ENCODE measurements around the gene C18orf54. TPM values are rescaled to one million over a fixed set of nuclear protein-coding genes. Genes with fewer than 3 reads are reported as not detected.
"Not testable (repeated sequence)": the region's sequence is repeated elsewhere in the genome, so short reads cannot be mapped to it uniquely, and the experiment has no call there.

The C18orf54 gene
- total RNA-seq, 1 donor from 2014 or later, result 10.7 TPM

DNA sequence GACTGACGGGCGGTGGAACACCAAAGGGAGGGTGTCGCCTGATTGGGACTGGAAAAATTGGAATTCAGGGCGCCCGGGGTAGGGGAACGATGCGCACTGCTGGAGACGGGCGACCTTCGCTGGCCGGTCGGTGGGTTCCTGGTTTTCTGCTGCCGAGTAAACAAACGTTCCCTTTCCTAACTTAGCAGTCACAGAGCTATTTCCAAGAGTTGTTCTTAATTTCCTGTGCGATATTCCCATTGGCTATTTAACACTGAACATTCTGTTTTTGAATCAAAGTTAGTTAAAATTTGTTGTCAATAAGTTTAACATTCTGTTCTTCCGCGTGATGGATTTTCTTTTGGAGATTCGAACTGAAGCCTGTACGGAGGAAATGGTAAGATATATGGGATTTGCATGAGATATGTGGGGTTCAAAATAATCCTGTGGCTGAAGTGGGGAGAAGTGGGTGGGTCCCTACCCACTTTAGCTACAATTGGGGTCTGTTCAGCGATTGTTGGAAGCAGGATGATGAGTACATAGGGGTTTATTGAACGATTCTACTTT is 862 bp downstream of the C18orf54 start:
- Mint-ChIP-seq H3K4me1 (ENCODE audit: low read depth) (peaks cover 34% of the 10 kb centered on the region), H3K9me3 (no peaks in the 10 kb centered on the region), H3K4me3 (peak overlapping the region; percentile 98), H3K27me3 (ENCODE audit: insufficient read depth) (no peaks in the 10 kb centered on the region), H3K36me3 (ENCODE audit: low read depth) (peaks cover 18% of the 10 kb centered on the region), H3K27ac (peak overlapping the region; percentile 97)
- no peak for DNase-seq (ENCODE audit: low spot score)
- intact Hi-C loops (cut with micrococcal nuclease), result loop anchor here (2.0 to 10.0 kb wide), 2 partner anchors 30 to 424 kb away; no protein-coding TSS in a partner anchor

- Mint-ChIP-seq H3K36me3 (ENCODE audit: low read depth) (peaks cover 18% of the 10 kb centered on the region), H3K27ac (no peak overlapping the region), H3K4me1 (ENCODE audit: low read depth) (peaks cover 34% of the 10 kb centered on the region), H3K4me3 (peak overlapping the region; percentile 98), H3K27me3 (ENCODE audit: insufficient read depth) (no peaks in the 10 kb centered on the region), H3K9me3 (no peaks in the 10 kb centered on the region)
- intact Hi-C loops (cut with micrococcal nuclease), result loop anchor here (2.0 to 10.0 kb wide), 2 partner anchors 30 to 424 kb away; no protein-coding TSS in a partner anchor
- no peak for DNase-seq (ENCODE audit: low spot score)
Observed at GRCh38 chr18:54359233-54359632, 1.5 kb downstream of the C18orf54 start.

GRCh38 chr18:54360406-54360805 is 2.7 kb downstream of the C18orf54 start:
- H3K4me1 Mint-ChIP-seq (ENCODE audit: low read depth), result peaks cover 34% of the 10 kb centered on the region
- H3K27me3 Mint-ChIP-seq (ENCODE audit: insufficient read depth), result no peaks in the 10 kb centered on the region

DNA sequence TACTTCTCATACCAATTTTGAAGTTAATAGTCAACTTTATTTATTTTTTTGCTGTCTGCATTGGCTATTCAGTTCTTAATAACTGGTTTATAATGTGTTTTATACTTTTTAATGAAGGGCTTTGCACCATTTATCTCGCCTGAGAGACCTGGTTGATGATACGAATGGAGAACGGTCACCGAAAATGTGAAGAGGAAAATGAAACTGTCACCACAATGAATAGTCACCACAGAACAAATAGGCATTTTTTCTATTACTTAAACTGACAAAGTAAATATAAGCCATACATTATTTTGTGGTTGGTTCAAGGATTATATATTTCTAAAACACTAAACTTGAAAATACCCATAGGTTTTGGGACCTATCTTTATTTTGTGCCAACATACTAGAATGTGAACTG is 20.4 kb downstream of the C18orf54 start:
- Mint-ChIP-seq H3K27ac (no peak overlapping the region), H3K36me3 (ENCODE audit: low read depth) (peaks cover 20% of the 10 kb centered on the region)

More at GRCh38 chr18:54360406-54360805, 2.7 kb downstream of the C18orf54 start:
- intact Hi-C loops (cut with micrococcal nuclease), result no loop called here
- DNase-seq (ENCODE audit: low spot score), result no peak
- peaks cover 22% of the 10 kb centered on the region for H3K36me3 Mint-ChIP-seq (ENCODE audit: low read depth)
- no peaks in the 10 kb centered on the region for H3K9me3 Mint-ChIP-seq
- no peak overlapping the region for H3K27ac Mint-ChIP-seq
- H3K4me3 Mint-ChIP-seq, result no peak overlapping the region

DNA sequence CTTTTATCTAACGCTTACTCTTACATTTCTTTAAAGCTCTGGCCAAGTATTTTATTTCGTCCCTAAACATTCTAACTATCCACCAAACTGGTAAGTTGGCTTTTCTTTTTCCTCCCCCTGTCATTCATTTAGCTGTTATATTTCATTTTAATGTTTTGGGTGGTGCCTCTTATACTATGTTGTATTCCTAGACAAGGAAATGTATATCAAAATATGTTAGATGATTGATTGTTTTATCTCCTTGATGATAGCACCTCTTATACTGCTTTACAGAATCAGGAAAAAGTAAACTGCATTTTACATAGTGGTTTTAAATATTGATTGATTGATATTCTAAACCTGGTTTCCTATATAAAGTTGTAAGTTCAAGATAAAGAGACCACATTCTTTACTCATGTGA is 23.9 kb downstream of the C18orf54 start:
- intact Hi-C loops (cut with micrococcal nuclease), result no loop called here
- no peaks in the 10 kb centered on the region for H3K27me3 Mint-ChIP-seq (ENCODE audit: insufficient read depth)
- no peak overlapping the region for H3K4me3 Mint-ChIP-seq
- H3K36me3 Mint-ChIP-seq (ENCODE audit: low read depth), result peaks cover 18% of the 10 kb centered on the region
- DNase-seq (ENCODE audit: low spot score), result no peak
- H3K9me3 Mint-ChIP-seq, result no peaks in the 10 kb centered on the region
- no peaks in the 10 kb centered on the region for H3K4me1 Mint-ChIP-seq (ENCODE audit: low read depth)
- H3K27ac Mint-ChIP-seq, result no peak overlapping the region

More for the DNA sequence above, 20.4 kb downstream of the C18orf54 start:
- intact Hi-C loops (cut with micrococcal nuclease), result no loop called here
- Mint-ChIP-seq H3K4me1 (ENCODE audit: low read depth) (peaks cover 5% of the 10 kb centered on the region), H3K9me3 (no peaks in the 10 kb centered on the region), H3K27me3 (ENCODE audit: insufficient read depth) (no peaks in the 10 kb centered on the region), H3K4me3 (no peak overlapping the region)
- DNase-seq (ENCODE audit: low spot score), result no peak

DNA sequence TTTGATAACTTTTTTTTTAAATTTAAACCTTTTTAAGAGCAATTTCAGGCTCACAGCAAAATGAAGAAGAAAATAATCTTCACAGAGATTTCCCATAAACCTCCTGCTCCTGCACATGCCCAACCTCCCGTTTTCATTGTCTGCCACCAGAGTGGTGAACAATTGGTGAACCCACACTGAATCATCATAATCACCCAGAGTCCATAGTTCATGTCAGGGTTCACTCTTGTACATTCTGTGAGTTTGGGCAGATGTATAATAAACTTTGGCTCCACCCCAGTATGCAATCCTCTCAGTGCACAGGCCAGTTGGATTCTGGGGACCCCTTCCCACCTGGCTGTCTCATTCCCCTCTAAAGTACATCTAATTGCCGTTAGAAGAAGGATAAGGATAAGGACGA is 24.4 kb downstream of the C18orf54 start:
- peaks cover 18% of the 10 kb centered on the region for H3K36me3 Mint-ChIP-seq (ENCODE audit: low read depth)
- no peak overlapping the region for H3K4me3 Mint-ChIP-seq
- H3K4me1 Mint-ChIP-seq (ENCODE audit: low read depth), result no peaks in the 10 kb centered on the region
- H3K9me3 Mint-ChIP-seq, result no peaks in the 10 kb centered on the region
- intact Hi-C loops (cut with micrococcal nuclease), result no loop called here
- DNase-seq (ENCODE audit: low spot score), result no peak
- no peak overlapping the region for H3K27ac Mint-ChIP-seq
- H3K27me3 Mint-ChIP-seq (ENCODE audit: insufficient read depth), result no peaks in the 10 kb centered on the region

- Mint-ChIP-seq H3K27me3 (ENCODE audit: insufficient read depth) (no peaks in the 10 kb centered on the region), H3K27ac (no peak overlapping the region), H3K36me3 (ENCODE audit: low read depth) (peaks cover 18% of the 10 kb centered on the region), H3K4me1 (ENCODE audit: low read depth) (no peaks in the 10 kb centered on the region), H3K9me3 (no peaks in the 10 kb centered on the region), H3K4me3 (no peak overlapping the region)
- no peak for DNase-seq (ENCODE audit: low spot score)
- intact Hi-C loops (cut with micrococcal nuclease), result no loop called here
Observed at GRCh38 chr18:54382733-54383252, 25.1 kb downstream of the C18orf54 start.

- H3K4me3 Mint-ChIP-seq, result no peak overlapping the region
Observed at GRCh38 chr18:54386043-54386442, 28.3 kb downstream of the C18orf54 start.

GRCh38 chr18:54386800-54387495 is 29.2 kb downstream of the C18orf54 start:
- intact Hi-C loops (cut with micrococcal nuclease); H3K36me3 Mint-ChIP-seq (ENCODE audit: low read depth); H3K27ac Mint-ChIP-seq: not testable (repeated sequence)

More at GRCh38 chr18:54386043-54386442, 28.3 kb downstream of the C18orf54 start:
- H3K27ac Mint-ChIP-seq, result no peak overlapping the region
- H3K27me3 Mint-ChIP-seq (ENCODE audit: insufficient read depth), result no peaks in the 10 kb centered on the region
- H3K36me3 Mint-ChIP-seq (ENCODE audit: low read depth), result peaks cover 14% of the 10 kb centered on the region
- no peak for DNase-seq (ENCODE audit: low spot score)
- H3K9me3 Mint-ChIP-seq, result peaks cover 4% of the 10 kb centered on the region
- H3K4me1 Mint-ChIP-seq (ENCODE audit: low read depth), result peaks cover 31% of the 10 kb centered on the region
- intact Hi-C loops (cut with micrococcal nuclease), result no loop called here

DNA sequence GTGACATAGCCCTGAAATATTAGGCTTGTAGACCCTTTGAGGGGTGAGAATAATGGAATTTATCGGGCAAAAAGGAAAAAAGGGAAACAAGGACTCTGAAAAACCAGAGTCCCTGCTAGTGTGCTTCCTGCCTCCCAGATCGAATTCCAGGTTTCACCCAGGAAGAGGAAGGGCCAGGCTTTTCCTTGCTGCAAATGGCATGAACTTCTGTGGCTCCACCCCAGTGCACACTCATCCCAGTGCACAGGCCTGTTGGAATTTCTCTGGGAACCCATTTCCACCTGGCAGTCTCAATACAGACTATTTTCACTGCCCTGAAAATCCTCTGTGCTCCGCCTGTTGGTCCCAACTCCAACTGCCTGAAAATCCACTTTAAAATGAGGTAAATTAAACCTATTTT is 29.9 kb downstream of the C18orf54 start:
- no peaks in the 10 kb centered on the region for H3K27me3 Mint-ChIP-seq (ENCODE audit: insufficient read depth)
- H3K4me1 Mint-ChIP-seq (ENCODE audit: low read depth), result peaks cover 40% of the 10 kb centered on the region
- peaks cover 4% of the 10 kb centered on the region for H3K9me3 Mint-ChIP-seq
- intact Hi-C loops (cut with micrococcal nuclease), result loop anchor here (2.0 kb wide), 1 partner anchor 29 kb away; no protein-coding TSS in a partner anchor
- DNase-seq (ENCODE audit: low spot score), result no peak
- H3K36me3 Mint-ChIP-seq (ENCODE audit: low read depth), result peaks cover 7% of the 10 kb centered on the region
- no peak overlapping the region for H3K4me3 Mint-ChIP-seq
- H3K27ac Mint-ChIP-seq, result no peak overlapping the region

More at GRCh38 chr18:54386800-54387495, 29.2 kb downstream of the C18orf54 start:
- H3K9me3 Mint-ChIP-seq; H3K4me3 Mint-ChIP-seq; H3K27me3 Mint-ChIP-seq (ENCODE audit: insufficient read depth); DNase-seq (ENCODE audit: low spot score): not testable (repeated sequence)
- peaks cover 35% of the 10 kb centered on the region for H3K4me1 Mint-ChIP-seq (ENCODE audit: low read depth)

- Mint-ChIP-seq H3K36me3 (ENCODE audit: low read depth) (peaks cover 7% of the 10 kb centered on the region), H3K4me3 (no peak overlapping the region), H3K9me3 (peaks cover 4% of the 10 kb centered on the region), H3K27me3 (ENCODE audit: insufficient read depth) (no peaks in the 10 kb centered on the region), H3K27ac (no peak overlapping the region), H3K4me1 (ENCODE audit: low read depth) (peaks cover 43% of the 10 kb centered on the region)
- intact Hi-C loops (cut with micrococcal nuclease), result loop anchor here (2.0 kb wide), 1 partner anchor 30 kb away; no protein-coding TSS in a partner anchor
- peak; percentile 31 for DNase-seq (ENCODE audit: low spot score)
Observed at GRCh38 chr18:54388203-54389142, 30.8 kb downstream of the C18orf54 start.

DNA sequence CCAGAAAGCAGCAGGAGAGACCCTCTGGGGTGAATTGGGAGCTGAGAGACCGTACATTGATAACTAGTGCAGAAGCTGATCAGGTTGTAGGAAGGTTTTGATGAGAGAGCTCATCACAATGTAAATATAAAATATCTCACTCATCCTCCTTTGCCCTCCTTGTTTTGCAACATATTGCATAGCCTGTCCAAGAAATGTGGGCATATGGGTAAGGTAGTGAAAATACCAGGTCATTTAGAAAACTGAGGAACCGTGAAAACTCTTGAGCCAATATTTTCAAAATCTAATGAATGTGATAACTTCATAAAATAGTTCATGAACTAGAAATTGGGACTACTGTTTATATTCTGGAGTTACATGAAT is 31.4 kb downstream of the C18orf54 start:
- H3K27me3 Mint-ChIP-seq (ENCODE audit: insufficient read depth), result no peaks in the 10 kb centered on the region
- DNase-seq (ENCODE audit: low spot score), result no peak
- peaks cover 7% of the 10 kb centered on the region for H3K36me3 Mint-ChIP-seq (ENCODE audit: low read depth)
- H3K4me1 Mint-ChIP-seq (ENCODE audit: low read depth), result peaks cover 43% of the 10 kb centered on the region
- intact Hi-C loops (cut with micrococcal nuclease), result loop anchor here (2.0 kb wide), 1 partner anchor 30 kb away; no protein-coding TSS in a partner anchor
- H3K27ac Mint-ChIP-seq, result no peak overlapping the region
- H3K4me3 Mint-ChIP-seq, result no peak overlapping the region
- H3K9me3 Mint-ChIP-seq, result peaks cover 4% of the 10 kb centered on the region

All from activated T-helper 1 cell treated with anti-CD3 and anti-CD28 coated beads, Interleukin-12 subunit alpha, Interleukin-12 subunit beta, Interleukin-2, Interleukin-4 antibody, amounts not matched to agents 30 ng/mL and 10 ng/mL and 1 ng/mL, durations not matched to agents 14 hours and 24 hours and 36 hours (primary cell).